Activated naive CD8-positive, alpha-beta T cell (primary cell): ENCODE data around the gene AHCTF1.

Experiments used
- H3K27ac Mint-ChIP-seq: one replicate; pipeline ENCODE4 v1.8.0; 2021; ENCODE audit warnings: mixed read lengths
- H3K27me3 Mint-ChIP-seq: one replicate; pipeline ENCODE4 v1.8.0; 2021; ENCODE audit warnings: mixed read lengths
- H3K36me3 Mint-ChIP-seq: one replicate; pipeline ENCODE4 v1.8.0; 2021; ENCODE audit warnings: mixed read lengths
- H3K4me1 Mint-ChIP-seq: one replicate; pipeline ENCODE4 v1.8.0; 2021; ENCODE audit warnings: low read depth, mixed read lengths
- H3K4me3 Mint-ChIP-seq: one replicate; pipeline ENCODE4 v1.8.0; 2021; ENCODE audit warnings: mild to moderate bottlenecking, mixed read lengths
- H3K9me3 Mint-ChIP-seq: one replicate; pipeline ENCODE4 v1.8.0; 2021; ENCODE audit warnings: low read depth, mixed read lengths

Gene AHCTF1

GRCh38 chr1:246801241-246802020, 130.3 kb downstream of the AHCTF1 start:
- no peaks in the 10 kb centered on the region for H3K4me1 Mint-ChIP-seq

GRCh38 chr1:246800756-246801155, 131.0 kb downstream of the AHCTF1 start:
- Mint-ChIP-seq H3K9me3 (no peaks in the 10 kb centered on the region), H3K4me3 (no peak overlapping the region), H3K27me3 (no peaks in the 10 kb centered on the region), H3K27ac (no peak overlapping the region), H3K4me1 (no peaks in the 10 kb centered on the region), H3K36me3 (no peaks in the 10 kb centered on the region)

More at GRCh38 chr1:246801241-246802020, 130.3 kb downstream of the AHCTF1 start:
- H3K36me3 Mint-ChIP-seq, result no peaks in the 10 kb centered on the region
- H3K4me3 Mint-ChIP-seq, result no peak overlapping the region
- no peaks in the 10 kb centered on the region for H3K27me3 Mint-ChIP-seq
- no peaks in the 10 kb centered on the region for H3K9me3 Mint-ChIP-seq
- no peak overlapping the region for H3K27ac Mint-ChIP-seq

DNA sequence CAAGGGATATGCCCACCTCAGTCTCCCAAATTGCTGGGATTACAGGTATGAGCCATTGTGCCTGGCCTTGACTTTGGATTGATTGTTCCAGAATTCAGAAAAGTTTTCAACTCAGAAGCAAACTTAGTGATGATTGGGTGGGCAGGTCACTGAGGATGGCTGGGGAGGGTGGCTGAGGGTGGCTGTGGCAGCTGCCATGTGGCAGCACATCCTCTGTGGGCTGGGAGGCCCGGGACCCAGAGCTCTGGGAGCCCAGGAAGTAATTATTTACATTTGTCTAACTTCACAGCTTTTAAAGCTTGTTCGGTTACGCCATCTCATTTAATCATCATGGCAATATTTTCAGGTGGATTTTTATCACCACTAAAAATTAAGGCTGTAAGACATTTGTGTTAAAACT, 131.4 kb downstream of the AHCTF1 start:
- no peak overlapping the region for H3K27ac Mint-ChIP-seq
- H3K4me1 Mint-ChIP-seq, result no peaks in the 10 kb centered on the region
- H3K27me3 Mint-ChIP-seq, result no peaks in the 10 kb centered on the region
- no peaks in the 10 kb centered on the region for H3K9me3 Mint-ChIP-seq
- no peaks in the 10 kb centered on the region for H3K36me3 Mint-ChIP-seq
- H3K4me3 Mint-ChIP-seq, result no peak overlapping the region

- Mint-ChIP-seq H3K27ac (no peak overlapping the region), H3K4me1 (no peaks in the 10 kb centered on the region), H3K36me3 (no peaks in the 10 kb centered on the region), H3K9me3 (no peaks in the 10 kb centered on the region), H3K4me3 (no peak overlapping the region), H3K27me3 (no peaks in the 10 kb centered on the region)
Observed at GRCh38 chr1:246798606-246799496, 132.9 kb downstream of the AHCTF1 start.

DNA sequence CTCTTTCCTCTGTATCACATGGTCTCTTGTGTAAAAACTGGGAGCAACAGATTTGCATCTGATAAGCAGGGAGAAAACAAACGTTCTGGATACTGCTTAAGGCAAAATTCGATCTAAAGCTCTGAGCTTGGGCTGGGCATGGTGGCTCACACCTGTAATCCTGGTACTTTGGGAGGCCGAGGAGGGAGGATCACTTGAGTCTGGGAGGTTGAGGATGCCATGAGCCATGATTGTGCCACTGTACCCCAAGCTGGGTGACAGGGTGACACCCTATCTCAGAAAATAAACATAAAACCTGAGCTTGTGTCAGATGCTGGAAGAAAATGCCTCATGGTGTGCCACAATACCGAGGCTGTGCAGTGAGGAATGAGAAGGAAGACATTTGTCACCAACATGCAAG, 133.6 kb downstream of the AHCTF1 start:
- H3K4me1 Mint-ChIP-seq, result no peaks in the 10 kb centered on the region
- no peak overlapping the region for H3K4me3 Mint-ChIP-seq
- no peaks in the 10 kb centered on the region for H3K27me3 Mint-ChIP-seq
- H3K9me3 Mint-ChIP-seq, result no peaks in the 10 kb centered on the region
- H3K27ac Mint-ChIP-seq, result no peak overlapping the region
- no peaks in the 10 kb centered on the region for H3K36me3 Mint-ChIP-seq

GRCh38 chr1:246797597-246797996, 134.2 kb downstream of the AHCTF1 start:
- Mint-ChIP-seq H3K9me3 (no peaks in the 10 kb centered on the region), H3K27me3 (peaks cover 2% of the 10 kb centered on the region), H3K36me3 (no peaks in the 10 kb centered on the region), H3K27ac (no peak overlapping the region), H3K4me3 (no peak overlapping the region), H3K4me1 (no peaks in the 10 kb centered on the region)

DNA sequence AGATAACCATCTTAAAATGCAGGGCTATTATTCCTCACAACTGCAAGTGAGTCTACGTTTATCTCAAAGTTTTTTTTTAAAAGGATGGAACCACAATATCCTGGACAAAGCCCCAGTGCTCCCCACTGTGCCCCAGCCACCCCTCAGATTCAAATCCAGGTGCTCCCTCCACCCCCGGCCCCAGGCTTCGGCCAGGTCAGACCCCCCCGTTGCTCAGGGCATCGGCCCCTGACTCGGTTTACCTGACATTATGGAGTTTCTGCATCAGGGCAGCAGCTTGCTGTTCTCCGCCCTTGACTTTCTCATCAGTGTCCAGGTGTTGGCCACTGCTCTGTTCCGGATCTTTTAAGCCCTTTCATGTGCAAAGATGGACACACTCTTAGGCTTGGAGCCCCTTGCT, 134.6 kb downstream of the AHCTF1 start:
- H3K4me1 Mint-ChIP-seq, result no peaks in the 10 kb centered on the region
- no peak overlapping the region for H3K4me3 Mint-ChIP-seq
- no peak overlapping the region for H3K27ac Mint-ChIP-seq
- no peaks in the 10 kb centered on the region for H3K9me3 Mint-ChIP-seq
- H3K27me3 Mint-ChIP-seq, result peaks cover 2% of the 10 kb centered on the region
- H3K36me3 Mint-ChIP-seq, result no peaks in the 10 kb centered on the region

- Mint-ChIP-seq H3K36me3 (no peaks in the 10 kb centered on the region), H3K4me3 (no peak overlapping the region), H3K9me3 (no peaks in the 10 kb centered on the region), H3K27ac (no peak overlapping the region), H3K4me1 (no peaks in the 10 kb centered on the region), H3K27me3 (peaks cover 2% of the 10 kb centered on the region)
Observed at GRCh38 chr1:246795906-246796694, 135.6 kb downstream of the AHCTF1 start.

DNA sequence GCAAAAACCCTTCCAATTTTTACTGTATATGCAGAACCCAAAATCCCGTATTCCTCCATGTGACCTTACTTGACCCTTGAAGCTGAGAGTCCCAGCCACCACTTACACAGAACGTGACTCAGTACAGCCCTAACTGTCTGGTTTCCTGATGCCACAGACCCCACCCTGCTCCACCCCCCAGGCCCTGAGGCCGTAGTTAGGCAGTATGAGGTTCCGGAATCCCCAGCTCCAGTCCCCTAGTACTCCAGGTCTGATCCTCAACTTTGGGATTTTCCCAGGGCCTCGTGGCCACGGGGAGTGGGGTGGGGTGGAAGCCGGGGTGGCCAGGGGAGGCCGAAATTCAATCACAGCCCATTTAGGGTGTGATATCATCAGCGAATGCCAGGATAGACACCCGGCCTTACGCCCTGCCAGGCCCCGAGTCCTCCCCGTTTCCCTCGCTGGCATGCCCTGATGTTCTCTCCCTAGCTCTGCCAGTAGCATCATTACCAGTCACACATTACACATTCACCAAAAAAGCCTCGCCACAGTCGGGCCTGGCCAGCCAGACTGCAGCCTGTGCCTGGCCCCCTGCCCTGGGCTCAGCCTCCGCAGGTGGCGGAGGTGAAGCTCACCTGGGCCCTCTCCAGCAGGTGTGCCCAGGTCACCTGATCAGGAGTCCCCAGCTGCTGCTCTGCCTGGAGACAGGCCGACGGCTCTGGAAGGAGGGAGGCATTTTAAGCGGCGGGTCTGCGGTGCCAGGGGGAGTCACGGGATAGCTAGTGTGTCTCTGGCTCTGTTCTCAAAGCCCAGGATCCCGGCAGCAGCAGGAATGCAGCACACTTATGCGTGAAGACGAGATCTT, 136.7 kb downstream of the AHCTF1 start:
- Mint-ChIP-seq H3K36me3 (no peaks in the 10 kb centered on the region), H3K4me1 (no peaks in the 10 kb centered on the region), H3K27ac (no peak overlapping the region), H3K27me3 (peaks cover 7% of the 10 kb centered on the region), H3K9me3 (no peaks in the 10 kb centered on the region), H3K4me3 (no peak overlapping the region)

- H3K4me1 Mint-ChIP-seq, result peaks cover 2% of the 10 kb centered on the region
- H3K4me3 Mint-ChIP-seq, result no peak overlapping the region
- H3K9me3 Mint-ChIP-seq, result no peaks in the 10 kb centered on the region
- no peak overlapping the region for H3K27ac Mint-ChIP-seq
- H3K36me3 Mint-ChIP-seq, result no peaks in the 10 kb centered on the region
- H3K27me3 Mint-ChIP-seq, result peaks cover 9% of the 10 kb centered on the region
Observed at GRCh38 chr1:246794048-246794827, 137.5 kb downstream of the AHCTF1 start.

DNA sequence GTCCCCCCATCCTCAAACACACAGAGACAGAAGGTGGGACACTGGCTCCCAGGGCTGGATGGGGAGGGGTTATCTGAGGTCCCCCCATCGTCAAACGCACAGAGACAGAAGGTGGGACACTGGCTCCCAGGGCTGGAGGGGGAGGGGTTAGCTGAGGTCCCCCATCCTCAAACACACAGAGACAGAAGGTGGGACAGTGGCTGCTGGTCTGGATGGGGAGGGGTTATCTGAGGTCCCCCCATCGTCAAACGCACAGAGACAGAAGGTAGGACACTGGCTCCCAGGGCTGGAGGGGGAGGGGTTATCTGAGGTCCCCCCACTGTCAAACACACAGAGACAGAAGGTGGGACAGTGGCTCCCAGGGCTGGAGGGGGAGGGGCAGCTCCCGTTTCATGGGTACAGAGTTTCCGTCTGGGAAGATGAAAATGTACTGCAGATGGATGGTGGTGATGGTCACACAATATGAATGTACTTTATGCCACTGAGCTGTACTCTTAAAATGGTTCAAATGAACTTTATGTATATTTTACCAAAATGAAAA, 138.3 kb downstream of the AHCTF1 start:
- Mint-ChIP-seq H3K4me1 (peaks cover 5% of the 10 kb centered on the region), H3K27me3 (peaks cover 10% of the 10 kb centered on the region), H3K9me3 (no peaks in the 10 kb centered on the region), H3K4me3 (no peak overlapping the region), H3K36me3 (no peaks in the 10 kb centered on the region), H3K27ac (no peak overlapping the region)

- Mint-ChIP-seq H3K4me3 (no peak overlapping the region), H3K4me1 (peaks cover 5% of the 10 kb centered on the region), H3K9me3 (no peaks in the 10 kb centered on the region), H3K36me3 (no peaks in the 10 kb centered on the region), H3K27me3 (peaks cover 10% of the 10 kb centered on the region), H3K27ac (no peak overlapping the region)
Observed at GRCh38 chr1:246792603-246793002, 139.1 kb downstream of the AHCTF1 start.

- no peak overlapping the region for H3K4me3 Mint-ChIP-seq
- H3K4me1 Mint-ChIP-seq, result peaks cover 5% of the 10 kb centered on the region
- no peak overlapping the region for H3K27ac Mint-ChIP-seq
- H3K36me3 Mint-ChIP-seq, result no peaks in the 10 kb centered on the region
- no peaks in the 10 kb centered on the region for H3K9me3 Mint-ChIP-seq
- H3K27me3 Mint-ChIP-seq, result peaks cover 10% of the 10 kb centered on the region
Observed at GRCh38 chr1:246791303-246791918, 140.3 kb downstream of the AHCTF1 start.
